Erythroblast (primary cell): ENCODE data around the gene KCNT1.

Experiments
- DNase-seq, 2 experiments: peaks; one replicate each; lab custom pipeline; 2025; lab: John Stamatoyannopoulos, UW
- GATA1 ChIP-seq: IDR thresholded peaks from 2 replicates; pipeline ENCODE4 v1.6.1; 2011; ENCODE audit warnings: low read depth, mild to moderate bottlenecking, control low read depth, low read length, moderate library complexity
- POLR2A ChIP-seq: IDR thresholded peaks from 2 replicates; pipeline ENCODE4 v1.6.1; 2011; ENCODE audit warnings: mild to moderate bottlenecking, low read length

The KCNT1 gene

DNA sequence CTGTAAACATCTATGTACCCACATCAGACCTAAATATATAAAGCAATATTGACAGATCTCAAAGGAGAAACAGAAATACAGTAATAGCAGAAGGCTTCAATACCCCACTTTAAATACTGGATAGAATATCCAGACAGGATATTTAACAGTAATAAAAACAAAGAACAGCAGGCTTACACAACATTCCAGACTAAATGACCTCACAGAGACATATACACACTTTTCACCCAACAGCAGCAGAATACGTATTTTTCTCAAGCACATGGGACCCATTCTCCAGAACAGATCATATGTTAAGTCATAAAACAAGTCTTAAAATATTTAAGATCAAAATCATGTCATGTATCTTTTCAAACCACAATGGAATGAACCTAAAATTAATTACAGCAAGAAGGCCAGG, 128.5 kb downstream of the KCNT1 start:
- DNase-seq: no peak
- TF ChIP-seq POLR2A: no peak
- TF ChIP-seq GATA1: no peak

DNA sequence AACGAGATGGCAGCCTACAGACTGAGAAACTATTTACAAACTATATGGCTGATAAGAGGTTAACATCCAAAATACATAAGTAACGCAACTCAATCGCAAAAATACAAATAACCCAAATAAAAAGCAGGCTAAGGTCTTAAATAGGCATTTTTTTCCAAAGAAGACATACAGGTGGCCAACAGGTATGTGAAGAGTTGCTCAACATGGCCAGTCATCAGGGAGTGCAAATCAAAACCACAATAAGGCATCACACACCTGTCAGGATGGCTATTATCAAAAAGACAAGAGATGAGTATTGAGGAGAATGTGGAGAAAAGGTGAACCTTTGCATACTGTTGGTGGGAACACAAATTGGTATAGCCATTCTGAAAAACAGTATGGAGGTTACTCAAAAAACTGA, 131.9 kb downstream of the KCNT1 start:
- no peak for TF ChIP-seq GATA1
- DNase-seq: no peak

DNA sequence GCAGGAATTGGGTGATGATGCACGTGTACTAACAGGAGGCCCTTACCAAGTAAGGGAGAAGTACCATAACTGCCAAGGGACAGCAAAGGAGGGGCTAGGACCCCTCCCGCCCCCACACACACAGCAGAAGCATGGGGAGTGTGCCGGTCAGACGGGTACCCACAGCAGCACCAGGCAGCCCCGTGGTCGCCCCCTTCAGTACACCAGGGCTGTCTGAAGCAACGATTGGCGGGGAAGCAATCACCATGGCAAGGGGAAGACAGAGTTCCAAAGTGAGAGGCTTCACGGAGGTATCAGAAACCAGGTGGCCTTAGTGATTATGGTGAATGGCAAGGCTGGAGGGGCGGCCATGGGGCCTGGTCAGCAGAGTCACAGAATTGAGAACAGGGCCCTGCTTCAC, 133.1 kb downstream of the KCNT1 start:
- no peak for TF ChIP-seq GATA1
- TF ChIP-seq POLR2A: no peak
- DNase-seq: no peak

DNA sequence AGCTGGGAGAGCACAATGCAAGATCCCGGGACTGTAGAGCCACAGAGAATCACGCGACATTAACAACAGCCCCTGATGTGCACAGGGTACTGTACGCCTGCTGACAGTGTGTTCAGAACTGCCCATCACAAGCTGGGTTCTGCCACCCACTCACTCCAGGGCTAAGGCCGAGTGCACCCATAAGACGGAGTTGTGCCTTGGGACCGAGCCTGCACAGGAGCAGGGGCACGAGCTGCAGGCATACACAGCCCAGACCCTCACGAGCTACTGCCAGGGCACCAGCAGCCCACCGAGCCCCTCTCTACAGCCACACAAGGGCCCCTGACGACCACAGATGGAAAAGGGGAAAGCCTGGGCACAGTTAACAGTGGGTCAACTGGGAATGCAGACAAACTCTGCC, 137.5 kb downstream of the KCNT1 start:
- DNase-seq: no peak

DNA sequence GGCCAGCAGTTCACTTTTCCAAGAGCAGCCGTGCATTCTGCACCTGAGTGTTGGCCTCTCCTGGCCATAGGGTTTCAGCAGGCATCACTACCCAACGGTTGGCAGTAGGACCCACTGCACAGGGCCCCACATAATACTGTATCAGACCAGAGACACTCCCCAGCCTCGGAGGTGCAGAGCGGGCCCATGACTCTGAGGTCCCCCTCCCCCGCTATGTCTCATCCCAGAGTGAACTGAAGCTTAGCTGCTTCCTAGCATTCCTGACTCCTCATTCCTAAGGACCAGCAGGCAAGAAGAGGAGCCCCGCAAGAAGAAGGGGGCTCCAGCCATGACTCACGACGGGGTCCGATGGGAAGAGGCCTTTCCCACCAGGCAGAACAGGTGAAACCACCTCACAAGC, 138.1 kb downstream of the KCNT1 start:
- DNase-seq: no peak
- TF ChIP-seq GATA1 (no peak), POLR2A (no peak)

More for the DNA sequence above, 137.5 kb downstream of the KCNT1 start:
- TF ChIP-seq POLR2A: no peak
- TF ChIP-seq GATA1: no peak

DNA sequence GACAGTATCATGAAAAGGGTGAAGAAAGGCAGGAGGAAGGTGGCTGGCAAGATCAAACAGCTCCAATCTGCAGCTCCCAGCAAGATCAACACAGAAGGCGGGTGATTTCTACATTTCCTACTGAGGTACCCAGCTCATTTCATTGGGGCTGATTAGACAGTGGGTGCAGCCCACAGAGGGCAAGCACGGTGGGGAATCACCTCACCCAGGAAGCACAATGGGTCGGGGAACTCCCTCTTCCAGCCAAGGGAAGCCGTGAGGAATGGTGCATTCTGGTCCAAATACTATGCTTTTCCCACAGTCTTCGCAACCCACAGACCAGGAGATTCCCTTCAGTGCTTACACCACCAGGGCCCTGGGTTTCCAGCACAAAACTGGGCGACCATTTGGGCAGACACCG, 138.6 kb downstream of the KCNT1 start:
- DNase-seq: no peak
- TF ChIP-seq POLR2A (no peak), GATA1 (no peak)
